Tibial artery (tissue), 4 donors: Measurements from ENCODE around the gene ADAM17.
"Not testable (repeated sequence)": the region's sequence is repeated elsewhere in the genome, so short reads cannot be mapped to it uniquely, and the experiment has no call there.

Experiments
- DNase-seq, 2 donors: peaks; one replicate each; pipeline ENCODE4 v3.0.0-alpha.2; 2019
- H3K27ac ChIP-seq, 2 donors: fragments of 200-600 bp; sonication (generic) in 1 of 2; 1 replicate in 1 of 2; 2 replicates in 1 of 2; pipeline ENCODE4 v1.5.1; 2018 to 2019; ENCODE audit warnings: mild to moderate bottlenecking in 1 of 2
- H3K27me3 ChIP-seq, 2 donors: fragments of 200-600 bp; sonication (generic) in 1 of 2; one replicate each; pipeline versions ENCODE4 v1.5.1 to v1.6.0; 2016 to 2019
- H3K36me3 ChIP-seq, 3 donors: fragments of 200-600 bp; sonication (generic) in 2 of 3; one replicate each; pipeline ENCODE4 v1.5.1; 2016 to 2019; ENCODE audit warnings: mild to moderate bottlenecking in 2 of 3
- H3K4me1 ChIP-seq, 4 donors: fragments of 200-600 bp; sonication (generic) in 2 of 4; 1 replicate in 3 of 4; 2 replicates in 1 of 4; pipeline ENCODE4 v1.5.1; 2016 to 2019
- H3K4me3 ChIP-seq, 2 donors: fragments of 200-600 bp; sonication (generic) in 1 of 2; 1 replicate in 1 of 2; 2 replicates in 1 of 2; pipeline ENCODE4 v1.5.1; 2018 to 2019; ENCODE audit warnings: mild to moderate bottlenecking in 2 of 2
- H3K9me3 ChIP-seq, 3 donors: fragments of 200-600 bp; sonication (generic) in 1 of 3; one replicate each; pipeline ENCODE4 v1.5.1; 2016 to 2019
- intact Hi-C: fragments of 100-400 bp; cut with DNase I; formaldehyde crosslinking; loops from one replicate; pipeline ENCODE4 v1.15.0; 2023; ENCODE audit warnings: low total_unique reads
- TF ChIP-seq, protein P1 (sequence below), 2 experiments: fragments of 200-600 bp in 1 of 2; fragments of 450-650 bp in 1 of 2; IDR thresholded peaks; one replicate each; pipeline ENCODE4 v1.5.1; 2017 to 2019; ENCODE audit warnings: antibody characterized with exemption in 2 of 2, mild to moderate bottlenecking in 1 of 2, moderate library complexity in 1 of 2

Gene ADAM17

DNA sequence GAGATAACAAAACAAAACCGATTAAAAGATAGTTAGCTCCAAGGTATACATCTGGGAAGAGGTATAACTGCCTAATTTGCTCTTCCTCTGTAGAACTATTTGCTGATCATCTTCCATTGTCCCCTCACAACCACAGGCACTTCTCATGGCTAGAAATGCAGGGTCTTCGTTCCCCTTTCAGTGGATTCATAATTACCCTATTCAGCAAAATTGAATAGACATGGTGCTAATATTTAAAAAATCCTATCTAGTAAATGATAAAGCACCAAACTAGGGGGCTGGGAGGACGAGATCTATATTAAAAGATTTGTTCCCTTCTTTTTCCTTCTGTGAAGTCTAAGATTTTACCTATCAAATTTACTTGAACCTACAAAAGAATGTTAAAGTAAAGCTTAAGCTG, 30.8 kb upstream of the ADAM17 start:
- TF ChIP-seq, protein P1, sequence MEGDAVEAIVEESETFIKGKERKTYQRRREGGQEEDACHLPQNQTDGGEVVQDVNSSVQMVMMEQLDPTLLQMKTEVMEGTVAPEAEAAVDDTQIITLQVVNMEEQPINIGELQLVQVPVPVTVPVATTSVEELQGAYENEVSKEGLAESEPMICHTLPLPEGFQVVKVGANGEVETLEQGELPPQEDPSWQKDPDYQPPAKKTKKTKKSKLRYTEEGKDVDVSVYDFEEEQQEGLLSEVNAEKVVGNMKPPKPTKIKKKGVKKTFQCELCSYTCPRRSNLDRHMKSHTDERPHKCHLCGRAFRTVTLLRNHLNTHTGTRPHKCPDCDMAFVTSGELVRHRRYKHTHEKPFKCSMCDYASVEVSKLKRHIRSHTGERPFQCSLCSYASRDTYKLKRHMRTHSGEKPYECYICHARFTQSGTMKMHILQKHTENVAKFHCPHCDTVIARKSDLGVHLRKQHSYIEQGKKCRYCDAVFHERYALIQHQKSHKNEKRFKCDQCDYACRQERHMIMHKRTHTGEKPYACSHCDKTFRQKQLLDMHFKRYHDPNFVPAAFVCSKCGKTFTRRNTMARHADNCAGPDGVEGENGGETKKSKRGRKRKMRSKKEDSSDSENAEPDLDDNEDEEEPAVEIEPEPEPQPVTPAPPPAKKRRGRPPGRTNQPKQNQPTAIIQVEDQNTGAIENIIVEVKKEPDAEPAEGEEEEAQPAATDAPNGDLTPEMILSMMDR (IDR thresholded peaks at IDR 0.05) = no peak
- H3K9me3 ChIP-seq = no peaks in the 10 kb centered on the region
- H3K4me3 ChIP-seq = no peak overlapping the region
- DNase-seq = no peak
- peaks cover 0 to 11% (median 0%) of the 10 kb centered on the region in 4 donors for H3K4me1 ChIP-seq
- peaks cover 14 to 61% (median 53%) of the 10 kb centered on the region in 3 donors for H3K36me3 ChIP-seq
- no peak overlapping the region for H3K27ac ChIP-seq
- H3K27me3 ChIP-seq = no peaks in the 10 kb centered on the region
- intact Hi-C loops = no loop called here

DNA sequence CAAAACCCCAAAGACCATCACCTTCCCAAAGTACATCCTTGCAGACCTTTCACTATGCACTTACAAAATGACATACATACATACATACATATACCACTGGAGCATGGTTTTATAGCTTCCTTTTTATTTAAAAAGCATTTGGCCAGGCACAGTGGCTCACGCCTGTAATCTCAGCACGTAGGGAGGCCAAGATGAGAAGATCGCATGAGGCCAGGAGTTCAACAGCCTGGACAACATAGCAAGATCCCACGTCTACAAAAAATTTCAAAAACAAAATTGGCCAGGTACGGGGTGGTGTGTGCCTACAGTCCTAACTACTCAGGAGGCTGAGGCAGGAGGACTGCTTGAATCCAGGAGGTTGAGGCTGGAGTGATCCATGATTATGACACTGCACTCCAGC, 29.9 kb upstream of the ADAM17 start:
- H3K4me1 ChIP-seq = peaks cover 0 to 11% (median 0%) of the 10 kb centered on the region in 4 donors
- no peak for DNase-seq
- H3K4me3 ChIP-seq = no peak overlapping the region
- H3K27me3 ChIP-seq = no peaks in the 10 kb centered on the region
- intact Hi-C loops = no loop called here
- H3K9me3 ChIP-seq = no peaks in the 10 kb centered on the region
- H3K27ac ChIP-seq = no peak overlapping the region
- peaks cover 14 to 58% (median 53%) of the 10 kb centered on the region in 3 donors for H3K36me3 ChIP-seq
- TF ChIP-seq, protein P1 (IDR thresholded peaks at IDR 0.05) = no peak

DNA sequence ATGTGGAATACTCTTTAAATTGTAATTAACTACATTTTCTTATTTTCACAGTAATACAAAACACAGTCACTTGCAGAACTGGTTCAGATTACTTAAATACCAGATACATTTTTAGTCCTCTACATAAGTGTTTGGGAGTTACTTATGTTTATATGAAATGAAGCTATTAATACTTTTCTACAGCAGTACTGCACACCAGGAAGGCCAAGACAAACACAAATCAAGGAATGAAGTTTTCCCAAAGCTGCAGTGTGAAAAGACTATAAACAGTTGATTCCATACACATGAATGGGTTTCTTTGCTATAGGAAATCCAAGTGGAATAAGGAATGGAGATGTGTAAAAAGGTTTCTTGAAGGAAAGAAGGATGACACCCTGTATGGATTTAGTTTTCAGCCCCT, 29.3 kb upstream of the ADAM17 start:
- Histone ChIP-seq H3K27ac (peak overlapping the region in 1 of 2 donors; percentile 7), H3K4me1 (peaks cover 0 to 11% (median 0%) of the 10 kb centered on the region in 4 donors), H3K36me3 (peaks cover 14 to 62% (median 59%) of the 10 kb centered on the region in 3 donors)
- intact Hi-C loops, DNase-seq, H3K27me3 ChIP-seq, H3K4me3 ChIP-seq, H3K9me3 ChIP-seq: not testable (repeated sequence)

DNA sequence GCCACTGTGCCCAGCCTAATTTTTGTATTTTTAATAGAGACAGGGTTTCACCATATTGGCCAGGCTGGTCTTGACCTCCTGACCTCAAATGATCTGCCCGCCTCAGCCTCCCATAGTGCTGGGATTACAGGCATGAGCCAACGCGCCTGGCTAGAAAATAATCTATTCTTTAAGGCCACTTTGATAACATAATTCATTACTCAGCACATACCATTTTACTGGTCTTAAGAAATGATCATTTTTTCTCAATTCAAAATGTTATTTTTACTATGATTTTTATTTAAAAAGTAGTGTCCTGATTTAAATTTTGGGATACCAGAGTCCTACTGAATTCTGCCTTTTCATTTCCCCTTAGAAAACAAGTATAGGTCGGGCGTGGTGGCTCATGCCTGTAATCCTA, 27.0 kb upstream of the ADAM17 start:
- Histone ChIP-seq H3K9me3 (no peaks in the 10 kb centered on the region), H3K36me3 (peaks cover 12 to 44% (median 43%) of the 10 kb centered on the region in 3 donors)

DNA sequence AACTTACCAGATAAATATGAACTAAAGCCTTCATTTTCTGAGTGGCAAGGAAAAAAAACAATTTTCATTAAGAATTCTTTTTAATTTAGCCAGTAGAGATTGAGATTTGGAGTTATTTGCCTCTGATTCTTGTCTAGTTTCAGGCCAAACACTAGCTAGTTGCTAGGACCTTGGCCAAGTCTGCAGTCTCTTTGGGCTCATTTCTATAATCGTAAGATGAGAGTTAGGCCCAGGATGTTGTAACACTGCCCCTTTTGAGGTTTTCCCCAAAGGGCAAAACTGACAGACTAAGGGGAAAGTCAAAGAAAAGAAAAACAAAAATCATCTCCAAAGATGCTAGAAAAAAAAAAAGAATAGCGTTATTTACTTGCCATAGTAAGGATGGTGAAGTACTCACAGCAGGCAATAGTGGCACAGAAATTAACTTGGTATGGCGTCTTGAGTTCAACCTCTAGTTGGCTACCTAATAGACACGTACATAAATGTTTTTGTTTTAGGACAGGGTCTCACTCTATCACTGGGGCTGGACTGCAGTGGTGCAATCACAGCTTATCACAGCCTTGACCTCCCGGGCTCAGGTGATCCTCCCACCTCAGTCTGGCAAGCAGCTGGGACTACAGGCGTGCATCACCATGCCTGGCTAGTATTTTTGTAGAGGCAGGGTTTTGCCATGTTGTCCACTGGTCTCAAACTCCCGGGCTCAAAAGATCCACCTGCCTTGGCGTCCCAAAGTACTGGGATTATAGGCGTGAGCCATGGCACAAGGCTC, 23.0 kb upstream of the ADAM17 start:
- Histone ChIP-seq H3K36me3 (peaks cover 3 to 27% (median 18%) of the 10 kb centered on the region in 3 donors), H3K4me1 (peaks cover 0 to 20% (median 13%) of the 10 kb centered on the region in 4 donors), H3K27ac (no peak overlapping the region), H3K4me3 (no peak overlapping the region), H3K27me3 (no peaks in the 10 kb centered on the region), H3K9me3 (no peaks in the 10 kb centered on the region)
- DNase-seq = peak in 1 of 2 donors; percentile 43
- TF ChIP-seq, protein P1 (IDR thresholded peaks at IDR 0.05) = no peak
- intact Hi-C loops = no loop called here

More for the DNA sequence above, 27.0 kb upstream of the ADAM17 start:
- H3K4me3 ChIP-seq = no peak overlapping the region
- no peak for DNase-seq
- no peaks in the 10 kb centered on the region for H3K27me3 ChIP-seq
- intact Hi-C loops = no loop called here
- TF ChIP-seq, protein P1 (IDR thresholded peaks at IDR 0.05) = no peak
- H3K4me1 ChIP-seq = peaks cover 0 to 16% (median 0%) of the 10 kb centered on the region in 4 donors
- no peak overlapping the region for H3K27ac ChIP-seq

DNA sequence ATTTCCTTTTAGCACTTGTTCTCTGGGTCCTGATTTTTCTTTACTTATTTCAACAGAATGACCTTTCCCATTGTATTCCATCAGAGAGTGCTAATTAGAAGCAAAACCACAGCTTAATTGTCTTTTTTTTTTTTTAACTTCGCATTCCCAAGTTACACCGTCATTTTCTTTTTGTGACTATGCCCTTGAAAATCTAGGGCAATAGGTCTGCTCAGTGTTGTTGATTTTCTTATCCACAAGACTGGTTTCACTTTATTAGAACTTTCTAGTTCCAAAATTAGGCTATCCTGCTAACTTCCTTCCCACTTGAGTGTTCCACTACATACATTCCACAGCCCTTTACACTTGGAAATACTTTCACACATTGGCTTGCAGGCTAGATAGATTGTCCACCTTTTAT, 18.7 kb upstream of the ADAM17 start:
- no peaks in the 10 kb centered on the region for H3K27me3 ChIP-seq
- H3K4me3 ChIP-seq = peak overlapping the region in 1 of 2 donors; percentile 18
- peaks cover 0 to 30% (median 14%) of the 10 kb centered on the region in 4 donors for H3K4me1 ChIP-seq
- H3K27ac ChIP-seq = peak overlapping the region; percentile 63 to 73
- H3K9me3 ChIP-seq = no peaks in the 10 kb centered on the region
- intact Hi-C loops = no loop called here
- H3K36me3 ChIP-seq = no peaks in the 10 kb centered on the region
- TF ChIP-seq, protein P1 (IDR thresholded peaks at IDR 0.05) = no peak
- DNase-seq = no peak
